ENCODE results near the gene COL23A1. TPM values are rescaled to one million over a fixed set of nuclear protein-coding genes. Genes with fewer than 3 reads are reported as not detected.
A peak's percentile ranks its signal among the peaks of the same experiment; 100 is the strongest.
"Not testable (repeated sequence)": the region's sequence is repeated elsewhere in the genome, so short reads cannot be mapped to it uniquely, and the experiment has no call there.

COL23A1 gene
- total RNA-seq, 1 donor from 2014 or later: 3.5 TPM

DNA sequence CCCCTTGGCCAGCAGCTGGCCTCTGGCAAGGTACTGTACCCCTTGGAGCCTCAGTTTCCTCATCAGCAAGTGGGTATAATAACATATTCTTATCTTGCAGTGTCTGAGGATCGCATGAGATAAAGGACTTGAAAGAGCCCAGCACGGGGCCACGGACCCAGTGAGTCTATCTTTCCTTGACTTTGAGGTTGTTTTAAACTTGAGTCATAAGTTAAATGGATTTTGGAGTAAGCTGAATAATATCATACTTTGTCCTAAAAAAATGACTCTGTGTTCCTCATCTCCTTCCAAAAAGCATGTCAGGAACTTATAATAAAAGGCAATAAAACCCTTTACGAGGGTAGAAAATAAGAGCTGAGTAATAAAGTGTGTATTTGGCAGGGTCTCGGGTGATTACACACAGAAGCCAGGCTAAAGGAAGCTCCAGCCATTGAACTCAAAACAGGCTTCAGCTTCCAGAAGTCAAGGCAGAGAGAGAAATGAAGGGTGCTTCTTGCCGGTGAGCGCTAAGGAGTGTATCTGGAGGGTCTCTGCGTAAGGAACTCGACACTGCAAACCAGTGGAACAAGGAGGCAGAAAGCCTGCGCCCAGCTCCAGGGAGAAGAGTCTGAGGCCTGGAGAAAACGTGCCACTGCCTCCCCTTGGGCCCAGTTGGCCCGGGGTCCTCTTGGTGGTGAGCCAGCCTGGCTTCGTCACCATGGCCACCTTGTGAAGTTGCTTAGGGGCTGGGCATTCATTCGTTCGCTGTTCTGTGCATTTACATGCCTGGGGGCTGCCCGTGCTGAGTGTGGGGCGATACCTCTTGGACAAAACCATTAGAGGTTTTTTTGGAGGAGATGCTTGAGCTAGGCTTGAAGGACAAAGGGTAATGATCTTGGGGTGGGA, 285.2 kb downstream of the COL23A1 start:
- DNase-seq (ENCODE audit: low spot score): no peak

DNA sequence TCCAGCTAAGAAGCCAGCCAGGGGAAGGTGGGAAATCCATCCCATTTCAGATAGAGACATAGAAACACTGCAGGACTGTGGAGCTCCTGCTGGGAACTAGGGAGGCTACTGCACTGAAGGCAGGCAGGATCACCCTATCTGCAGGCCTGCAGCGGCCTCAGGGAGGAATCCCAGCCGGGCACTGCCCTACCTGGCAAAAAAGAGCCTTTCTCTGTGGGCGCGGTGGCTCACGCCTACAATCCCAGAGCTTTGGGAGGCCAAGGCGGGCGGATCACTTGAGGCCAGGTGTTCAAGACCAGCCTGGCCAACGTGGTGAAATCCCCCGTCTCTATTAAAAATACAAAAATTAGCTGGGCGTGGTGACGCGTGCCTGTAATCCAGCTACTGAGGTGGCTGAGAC, 286.2 kb downstream of the COL23A1 start:
- DNase-seq (ENCODE audit: low spot score): no peak

DNA sequence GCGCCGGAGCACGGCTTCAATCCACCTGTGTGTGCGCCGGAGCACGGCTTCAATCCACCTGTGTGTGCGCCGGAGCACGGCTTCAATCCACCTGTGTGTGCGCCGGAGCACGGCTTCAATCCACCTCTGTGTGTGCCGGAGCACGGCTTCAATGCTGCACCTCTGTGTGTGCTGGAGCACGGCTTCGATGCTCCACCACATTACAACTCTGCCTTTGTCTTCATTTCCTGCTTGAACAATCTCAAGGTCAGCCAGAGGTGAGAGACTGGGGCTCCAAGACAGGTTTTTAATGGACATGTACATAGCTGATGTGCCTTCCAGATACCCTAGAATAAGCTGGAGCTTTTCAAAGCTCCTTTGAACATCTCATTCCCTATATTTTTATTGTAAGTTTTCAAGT, 287.9 kb downstream of the COL23A1 start:
- not testable (repeated sequence) for DNase-seq (ENCODE audit: low spot score)

DNA sequence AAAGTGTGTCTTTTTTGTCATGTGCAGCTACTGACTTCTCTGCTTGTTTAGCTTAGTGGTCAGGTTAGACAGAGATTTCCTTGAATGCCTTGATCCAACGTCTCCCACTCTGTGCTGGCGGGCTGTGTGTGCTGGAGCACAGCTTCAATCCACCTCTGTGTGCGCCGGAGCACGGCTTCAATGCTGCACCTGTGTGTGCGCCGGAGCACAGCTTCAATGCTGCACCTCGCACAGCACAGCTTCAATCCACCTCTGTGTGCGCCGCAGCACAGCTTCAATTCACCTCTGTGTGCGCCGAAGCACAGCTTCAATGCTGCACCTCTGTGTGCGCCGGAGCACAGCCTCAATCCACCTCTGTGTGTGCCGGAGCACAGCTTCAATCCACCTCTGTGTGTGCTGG, 288.6 kb downstream of the COL23A1 start:
- DNase-seq (ENCODE audit: low spot score): no peak

DNA sequence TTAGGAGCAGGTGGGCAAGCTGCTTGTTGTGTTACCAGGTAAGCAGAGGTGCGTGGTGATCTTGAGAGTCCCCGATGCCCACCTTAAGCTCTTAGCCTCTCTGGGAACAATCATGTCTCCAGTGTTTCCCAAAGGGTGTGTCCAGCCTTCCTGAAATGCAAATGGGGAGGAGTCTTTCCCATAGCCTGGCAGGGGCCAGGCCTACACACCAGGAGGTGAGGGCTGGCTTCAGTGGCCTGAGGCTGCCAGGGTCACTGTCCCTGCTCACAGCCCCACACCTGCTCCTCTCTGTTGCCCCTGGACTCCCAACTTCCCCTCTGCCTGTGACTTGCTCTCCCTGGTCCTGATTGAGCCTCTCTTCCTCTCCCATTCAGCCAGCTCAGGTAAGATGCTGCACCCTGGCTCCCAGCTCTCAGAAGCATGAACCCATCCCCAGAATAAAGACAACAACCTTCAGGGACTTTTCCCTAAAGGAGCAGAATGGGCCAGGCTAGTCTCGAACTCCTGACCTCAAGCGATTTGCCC, 291.8 kb downstream of the COL23A1 start:
- DNase-seq (ENCODE audit: low spot score): no peak

DNA sequence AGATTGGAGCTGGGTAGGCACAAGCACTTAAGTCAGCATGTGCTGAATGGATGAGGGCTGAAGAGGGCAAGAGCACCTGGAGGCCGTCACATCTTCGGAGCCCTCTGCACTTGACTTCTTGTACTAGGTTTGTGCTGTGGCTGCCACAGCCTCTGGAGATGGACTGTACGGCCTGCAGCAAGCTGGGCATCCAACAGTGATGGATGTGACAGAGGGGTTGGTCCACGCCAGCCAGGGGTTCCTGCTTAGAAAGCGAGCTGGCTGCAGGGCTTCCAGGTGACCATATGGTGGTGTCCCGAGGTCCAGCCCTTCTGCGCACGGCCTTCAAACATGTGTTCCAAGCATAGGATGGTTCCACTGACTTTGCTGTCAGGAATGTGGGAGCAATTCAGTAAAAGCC, 292.4 kb downstream of the COL23A1 start:
- DNase-seq (ENCODE audit: low spot score): no peak

DNA sequence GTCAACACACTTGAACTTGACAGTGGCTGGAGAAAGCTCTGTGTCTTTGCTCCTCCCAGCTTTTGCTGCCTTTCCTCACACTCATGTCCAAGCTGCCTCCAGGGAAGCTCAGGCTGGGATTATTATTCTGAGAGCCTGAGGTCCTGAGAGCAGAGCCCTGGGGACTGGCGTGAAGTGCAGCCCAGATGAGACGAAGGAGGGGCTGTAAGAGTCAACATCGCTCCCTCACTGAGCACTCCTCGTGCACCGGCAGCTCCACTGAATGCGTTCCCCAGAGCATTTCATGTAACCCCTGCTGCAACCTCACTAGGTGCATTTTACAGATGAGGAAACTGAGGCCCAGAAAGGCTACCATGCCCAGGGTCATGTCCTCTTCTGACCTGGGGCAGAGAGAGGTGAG, 294.1 kb downstream of the COL23A1 start:
- no peak for DNase-seq (ENCODE audit: low spot score)

DNA sequence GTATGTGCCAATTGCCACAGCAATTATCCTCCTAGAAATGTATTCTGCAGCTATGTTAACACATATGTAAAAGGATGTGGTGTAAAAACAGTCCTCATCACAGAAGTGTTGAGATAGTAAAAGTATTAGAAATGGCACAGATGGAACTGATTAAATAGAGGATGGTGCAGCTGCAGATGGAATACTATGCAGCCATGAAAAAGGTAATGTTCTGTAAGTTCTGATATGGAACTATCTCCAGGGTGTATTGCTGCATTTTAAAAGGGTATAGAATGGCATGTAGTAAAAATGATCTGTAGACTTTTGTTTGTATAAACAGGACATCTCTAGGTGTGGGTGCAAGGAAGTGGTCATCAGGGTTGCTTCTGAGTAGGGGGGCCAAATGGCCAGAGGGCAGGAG, 294.6 kb downstream of the COL23A1 start:
- DNase-seq (ENCODE audit: low spot score): no peak

DNA sequence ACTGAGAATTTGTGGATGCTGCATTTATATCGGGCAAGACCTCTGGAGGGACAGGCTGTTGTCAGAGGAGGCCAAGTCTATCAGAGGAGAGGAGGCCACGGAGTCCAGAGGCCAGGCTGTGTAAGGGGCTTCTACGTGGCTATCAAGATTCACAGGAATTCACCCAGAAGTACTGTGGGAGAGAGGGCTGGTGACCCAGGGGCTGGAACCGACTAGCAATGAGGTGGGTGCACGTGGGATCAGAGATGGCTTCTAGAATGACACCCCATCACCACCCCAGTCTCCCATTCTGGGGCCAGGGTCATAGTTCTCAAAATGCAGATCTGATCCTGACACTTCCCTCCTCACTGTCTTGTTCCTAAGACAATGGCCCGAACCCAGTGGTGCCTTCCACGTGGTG, 296.4 kb downstream of the COL23A1 start:
- DNase-seq (ENCODE audit: low spot score): no peak

DNA sequence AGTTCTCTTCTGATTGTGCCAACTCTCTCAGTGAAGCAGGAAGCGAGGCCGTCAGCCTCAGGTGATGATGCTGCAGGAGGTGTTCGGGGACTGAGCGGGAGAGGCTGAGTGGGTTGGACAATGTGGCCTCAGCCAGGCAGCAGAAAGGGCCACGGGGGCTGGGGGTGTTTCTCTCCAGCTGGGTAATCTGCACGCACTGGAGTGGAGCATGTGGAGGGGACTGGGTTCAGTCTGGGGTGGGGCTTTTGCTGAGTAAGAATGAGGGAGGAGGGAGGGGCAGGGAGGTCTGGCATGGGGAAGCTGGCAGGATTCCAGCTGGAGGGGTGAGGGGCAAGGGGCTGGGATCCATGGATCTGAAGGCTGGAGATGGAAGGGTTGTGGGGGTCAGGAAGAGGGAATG, 296.8 kb downstream of the COL23A1 start:
- DNase-seq (ENCODE audit: low spot score): no peak

DNA sequence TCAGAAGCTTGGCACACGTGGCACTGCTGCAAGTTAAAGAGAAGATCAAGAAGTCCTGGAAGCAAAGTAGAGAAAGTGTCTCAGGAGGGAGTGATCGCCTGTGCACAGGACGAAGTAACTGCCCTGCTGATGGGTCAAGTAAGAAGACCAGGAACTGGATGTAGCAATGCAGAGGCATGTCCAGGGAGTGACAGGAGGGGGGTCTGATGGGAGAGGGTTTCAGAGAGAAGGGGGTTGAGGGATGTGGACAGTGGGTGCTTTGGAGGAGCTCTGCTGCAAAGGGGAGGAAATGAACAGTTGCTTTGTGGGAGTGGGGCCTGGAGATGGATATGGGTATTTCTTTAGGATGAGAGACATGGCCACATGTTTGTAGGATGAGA, 297.4 kb downstream of the COL23A1 start:
- no peak for DNase-seq (ENCODE audit: low spot score)

DNA sequence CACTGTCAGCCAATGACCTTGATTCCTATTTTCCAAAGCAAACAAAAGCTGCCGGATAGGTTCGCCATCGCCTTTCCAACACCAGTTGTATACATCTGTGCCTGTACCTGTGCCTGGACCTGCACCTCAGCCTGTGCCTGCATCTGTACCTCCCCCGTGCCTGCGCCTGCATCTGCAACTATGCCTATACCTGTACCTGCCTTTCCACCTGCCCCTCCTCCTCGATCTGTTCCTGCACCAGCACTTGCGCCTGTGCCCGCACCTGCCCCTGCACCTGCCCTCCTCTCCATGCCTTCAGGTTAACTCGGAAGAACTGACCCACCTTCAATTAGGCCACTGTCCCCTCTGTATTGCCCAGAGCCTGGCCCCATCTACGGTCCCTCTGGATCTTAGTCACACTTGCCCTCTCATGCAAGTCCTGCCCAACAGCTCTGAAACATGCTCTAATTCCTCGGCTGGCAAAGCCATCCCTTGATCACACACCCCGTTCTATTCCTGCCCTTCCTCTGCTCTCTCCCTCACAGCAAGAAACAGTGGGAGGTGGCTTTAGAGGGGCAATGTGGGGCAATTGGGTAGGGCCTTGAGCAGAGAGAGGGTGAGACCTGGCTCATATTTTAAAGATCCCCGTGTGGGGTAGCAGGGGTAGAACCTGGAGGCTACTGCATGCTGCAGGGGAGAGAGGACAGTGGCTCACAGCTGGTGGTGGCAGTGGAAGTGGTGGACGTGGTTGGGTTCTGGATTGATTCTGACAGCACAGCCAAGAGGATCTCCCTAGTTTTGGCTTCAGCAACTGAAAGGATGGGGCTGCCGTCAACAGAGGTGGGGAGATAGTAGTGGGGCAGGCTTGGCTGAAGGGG, 298.0 kb downstream of the COL23A1 start:
- DNase-seq (ENCODE audit: low spot score): no peak

DNA sequence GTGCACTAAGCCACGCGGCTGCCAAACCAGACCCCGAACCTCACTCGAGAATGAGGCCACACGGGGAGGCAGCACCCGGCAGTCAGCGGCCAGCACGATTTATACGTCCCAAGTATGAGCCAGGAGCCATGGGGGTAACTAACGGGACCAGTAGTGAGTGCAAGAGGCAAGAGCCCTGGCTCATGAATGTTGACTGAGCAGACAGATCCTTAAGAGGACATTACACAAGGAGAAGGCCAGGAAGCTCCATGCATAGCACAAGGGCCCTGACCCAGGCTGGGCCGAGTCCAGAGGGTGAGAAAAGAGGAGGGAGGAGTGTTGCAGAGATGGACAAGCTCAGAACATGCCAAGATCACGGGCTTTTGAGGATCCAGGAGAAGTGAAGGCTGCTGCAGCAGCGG, 299.0 kb downstream of the COL23A1 start:
- DNase-seq (ENCODE audit: low spot score): no peak

DNA sequence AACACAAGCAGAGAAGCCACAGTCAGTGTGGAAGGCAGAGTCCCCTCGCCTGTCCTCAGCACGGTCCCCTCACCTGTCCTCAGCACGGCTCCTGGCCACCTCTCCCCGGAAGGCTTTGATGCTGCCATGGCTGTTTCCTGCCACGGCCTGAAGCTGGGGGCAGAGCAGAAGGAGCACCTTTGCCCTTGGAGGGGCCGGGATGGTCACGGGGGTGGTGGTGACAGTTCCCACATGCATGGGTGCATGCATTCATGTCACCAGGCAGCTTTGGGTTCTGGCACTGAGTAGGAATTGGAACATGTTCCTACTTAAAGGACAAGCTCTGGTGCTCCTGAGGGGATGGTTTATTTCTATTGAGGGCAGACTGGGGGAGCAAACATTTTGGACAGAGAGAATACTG, 299.8 kb downstream of the COL23A1 start:
- DNase-seq (ENCODE audit: low spot score): no peak

DNA sequence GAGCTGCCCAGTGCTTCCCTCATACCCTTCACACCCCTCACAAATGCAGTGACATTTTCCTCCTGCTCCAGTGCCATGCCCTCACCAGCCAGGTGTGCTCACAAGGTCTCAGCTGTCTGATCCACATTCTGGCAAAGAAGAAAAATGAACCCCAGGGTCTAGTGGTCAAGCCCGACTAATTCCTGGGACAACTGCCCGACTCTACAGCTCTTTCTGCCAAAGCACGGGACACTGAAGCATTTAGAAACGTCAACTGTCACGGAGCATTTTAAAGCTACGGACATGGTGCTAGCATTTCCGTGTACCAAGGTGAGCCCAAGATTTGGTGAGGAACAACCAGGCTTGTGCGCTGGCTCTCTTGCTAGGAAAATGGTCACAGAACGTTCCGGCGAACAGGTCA, 300.8 kb downstream of the COL23A1 start:
- no peak for DNase-seq (ENCODE audit: low spot score)

DNA sequence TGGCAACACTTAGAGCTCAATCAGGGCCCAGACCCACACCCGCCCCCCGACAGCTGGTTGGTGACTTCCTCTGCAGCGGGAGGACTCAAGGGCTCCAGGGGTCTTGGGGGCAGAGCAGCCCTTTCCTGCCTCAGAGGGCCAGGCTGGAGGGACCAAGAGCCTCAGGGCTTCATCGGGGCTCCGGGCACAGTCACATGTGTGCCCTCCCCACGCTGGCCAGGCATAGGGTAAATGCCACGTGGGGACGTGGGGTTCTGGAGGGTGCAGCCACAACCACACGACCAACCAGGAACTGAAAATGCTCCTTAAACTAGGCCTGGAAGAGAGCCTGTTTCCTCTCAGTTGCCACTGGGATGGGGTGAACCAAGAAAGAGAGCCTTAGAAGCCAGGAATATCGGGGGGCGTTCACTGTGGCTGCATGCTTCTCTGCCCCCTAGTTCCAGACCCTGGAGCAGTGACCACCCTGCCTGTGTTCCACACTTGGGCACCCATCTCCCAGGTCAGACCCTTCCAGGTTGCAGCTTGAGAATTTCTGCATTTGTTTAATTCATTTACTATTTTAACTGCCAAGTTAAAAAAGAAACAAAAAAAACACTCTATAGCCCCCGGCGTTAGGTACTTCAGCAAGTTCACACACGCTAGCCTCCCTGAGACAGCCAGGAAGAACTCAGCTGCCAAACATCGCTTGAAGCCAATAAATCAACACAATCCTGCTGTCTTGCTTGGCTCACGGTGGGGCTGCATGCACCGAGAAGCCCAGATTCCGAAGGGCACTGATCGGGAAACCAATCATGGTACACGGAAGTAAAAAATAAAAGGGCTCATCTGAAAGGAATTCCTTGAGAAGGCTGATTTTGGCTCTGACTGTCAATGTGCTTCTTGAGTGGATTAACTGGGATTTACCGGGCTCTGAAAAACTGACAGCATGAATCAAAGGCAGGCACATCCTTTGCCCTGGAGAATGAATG, 301.5 kb downstream of the COL23A1 start:
- peak; percentile 57 for DNase-seq (ENCODE audit: low spot score)

DNA sequence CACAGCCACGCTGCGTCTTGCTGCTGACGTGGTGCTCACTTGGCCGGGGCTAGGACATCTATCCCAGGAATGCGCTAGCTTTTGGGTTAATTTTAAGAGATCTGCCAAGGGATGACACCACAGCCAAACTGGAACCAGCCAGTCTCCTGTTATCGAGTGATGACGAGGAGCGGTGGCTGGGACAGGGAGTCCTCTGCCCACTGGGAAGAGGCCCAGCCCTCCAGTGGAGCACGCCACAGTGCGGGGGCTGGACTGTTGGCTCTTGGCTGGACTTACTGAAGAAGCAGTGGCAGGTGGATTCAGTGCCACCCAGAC, 302.4 kb downstream of the COL23A1 start:
- no peak for DNase-seq (ENCODE audit: low spot score)

DNA sequence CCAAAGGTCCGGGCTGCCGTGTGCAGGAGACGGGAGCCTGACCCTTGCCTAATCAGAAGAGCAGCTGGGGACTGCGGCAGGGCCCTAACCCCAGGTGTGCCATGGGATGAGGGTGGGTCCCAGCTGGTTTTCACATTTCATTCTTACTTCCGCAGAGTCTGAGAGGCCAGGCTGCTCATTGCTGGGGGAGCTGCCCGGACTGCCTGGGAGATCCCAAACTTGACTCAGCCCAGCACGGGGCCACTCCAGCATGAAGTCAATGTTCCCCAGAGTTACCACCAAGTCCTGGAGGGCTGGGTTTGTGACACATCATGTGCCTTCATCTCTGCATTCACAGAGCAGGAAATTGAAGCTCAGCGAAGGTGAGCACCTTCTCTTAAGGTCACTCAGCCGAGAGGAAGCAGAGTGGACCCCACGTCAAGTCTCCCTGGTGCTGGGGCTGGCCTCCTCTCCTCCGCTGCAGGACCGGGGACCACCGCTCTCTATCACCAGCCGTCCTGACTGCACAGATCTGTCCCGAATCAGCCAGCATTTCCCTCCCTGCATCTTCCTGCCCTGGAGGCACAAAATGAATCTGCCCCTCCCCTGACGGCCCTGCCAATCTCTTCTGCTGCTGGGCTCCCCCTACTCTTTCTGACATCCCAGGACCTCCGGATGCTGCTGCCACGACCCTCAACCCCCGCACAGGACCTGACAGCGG, 303.0 kb downstream of the COL23A1 start:
- DNase-seq (ENCODE audit: low spot score): no peak

DNA sequence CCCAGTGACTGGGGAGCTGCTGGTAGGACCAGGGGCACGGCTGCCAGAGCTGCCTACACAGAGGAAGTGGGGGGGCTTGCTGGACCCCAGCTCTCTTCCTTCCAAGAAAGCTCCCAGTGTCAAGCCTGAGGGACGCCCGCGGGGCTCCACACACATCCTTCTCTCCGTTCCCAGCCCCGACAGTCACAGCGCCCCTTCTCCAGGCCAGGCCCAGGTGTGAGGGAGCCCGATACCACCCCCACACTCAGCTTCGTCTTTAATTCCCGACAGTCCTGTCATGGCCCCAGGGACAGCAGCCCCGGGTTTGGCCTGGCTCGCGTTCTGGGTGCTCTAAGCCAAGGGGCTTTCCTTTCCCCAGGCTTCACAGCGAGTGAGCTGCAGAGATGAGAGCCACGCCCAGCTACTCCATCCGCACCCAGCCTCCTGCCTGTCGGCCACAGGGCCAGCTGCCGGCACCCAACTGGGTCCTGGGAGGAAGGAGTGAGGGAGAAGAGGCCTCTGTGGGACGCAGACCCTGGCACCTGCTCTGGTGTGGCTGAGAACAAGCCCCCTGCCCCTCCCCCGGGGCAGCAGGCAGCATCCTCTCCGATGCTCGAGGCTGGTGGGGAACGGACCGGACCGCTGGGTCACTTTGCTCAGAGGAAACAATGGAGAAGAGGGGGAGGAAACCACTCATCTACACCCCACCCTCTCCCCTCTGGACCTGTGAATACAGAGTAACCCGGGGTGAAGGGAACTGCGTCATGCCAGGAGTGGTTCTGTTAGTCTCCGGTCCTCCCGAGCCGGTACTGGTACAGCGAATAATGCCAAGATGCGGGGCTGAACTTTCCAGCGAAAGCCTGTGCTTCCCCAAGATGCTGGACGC, 303.7 kb downstream of the COL23A1 start:
- no peak for DNase-seq (ENCODE audit: low spot score)
